Measurements from ENCODE around the gene GAB2. TPM values are rescaled to one million over a fixed set of nuclear protein-coding genes. Genes with fewer than 3 reads are reported as not detected.

Gene GAB2
- total and polyA plus RNA-seq, 10 of the 15 experiments (the other 5 are each of a cell fraction or from before 2014, with no cell fraction given) = 0.69 to 12.6 (median 3.8) TPM

DNA sequence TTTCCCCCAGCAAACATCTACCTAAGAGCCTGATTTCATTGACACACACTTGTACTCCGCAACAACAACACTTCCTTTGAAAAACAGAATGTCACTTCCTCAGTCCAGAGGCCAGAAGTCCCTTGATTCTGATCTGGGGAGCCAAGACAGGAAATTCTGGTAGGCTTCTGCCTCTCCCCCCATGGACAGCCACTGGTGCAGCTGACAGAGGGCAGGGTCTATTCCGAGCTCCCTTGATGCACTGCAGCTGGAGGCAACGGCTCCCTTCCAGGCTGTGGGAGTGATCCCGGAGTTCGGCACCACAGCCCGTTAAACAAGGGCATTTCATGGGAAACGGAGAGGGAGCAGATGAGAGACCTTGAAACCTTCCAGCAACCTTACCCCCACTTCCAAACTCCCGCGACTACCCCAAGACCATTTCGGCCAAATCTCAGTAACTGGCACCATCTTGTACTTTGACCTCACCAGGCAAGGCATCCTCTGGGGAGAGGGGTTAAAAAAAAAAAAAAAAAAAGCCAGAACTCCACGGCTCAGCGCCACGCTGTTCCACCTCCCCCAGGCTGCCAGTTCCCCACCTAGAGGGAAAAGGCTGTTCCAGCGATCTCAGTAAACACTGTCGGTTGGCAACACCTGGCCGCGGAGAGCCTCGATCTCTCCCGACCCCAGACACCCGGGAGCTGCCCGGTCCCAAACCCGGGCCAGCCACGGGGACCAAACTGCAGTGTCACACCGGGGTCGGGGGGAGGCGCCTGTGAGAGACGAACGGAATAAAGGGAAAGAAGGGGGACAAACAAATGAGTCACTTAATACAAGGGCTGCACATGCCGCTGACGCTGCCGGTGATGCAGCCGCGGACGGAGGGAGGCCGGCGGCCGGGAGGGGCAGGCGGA, 1.1 kb downstream of the GAB2 start (continued):
- 0 out of 2 replicates have a peak, but pooled peaks have one; percentile 44 for TF ChIP-seq NKRF (conservative IDR thresholded peaks at IDR 0.05)
- peak; percentile 62; the same call in 1 of the 2 replicates for TF ChIP-seq NBN (IDR thresholded peaks at IDR 0.05)
- peak in 1 of 2 experiments; percentile 32; a peak in 2 of 4 replicates for TF ChIP-seq IKZF2 (IDR thresholded peaks at IDR 0.05)
- 0 out of 2 replicates have a peak, but pooled peaks have one; percentile 34 for TF ChIP-seq STAT1 (conservative IDR thresholded peaks at IDR 0.05)
- TF ChIP-seq POLR2AphosphoS2 (IDR thresholded peaks at IDR 0.05; ENCODE audit: low read depth, low read length) = no peak
- TF ChIP-seq, protein P1, sequence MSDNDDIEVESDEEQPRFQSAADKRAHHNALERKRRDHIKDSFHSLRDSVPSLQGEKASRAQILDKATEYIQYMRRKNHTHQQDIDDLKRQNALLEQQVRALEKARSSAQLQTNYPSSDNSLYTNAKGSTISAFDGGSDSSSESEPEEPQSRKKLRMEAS (IDR thresholded peaks at IDR 0.05; ENCODE audit: low read depth, low read length) = peak; percentile 49; the same call in 1 of the 2 replicates
- no peak for TF ChIP-seq NRF1 (conservative IDR thresholded peaks at IDR 0.05; ENCODE audit: low read depth, low read length)
- no peak for TF ChIP-seq JUND (IDR thresholded peaks at IDR 0.05; ENCODE audit: low read depth, low read length)
- TF ChIP-seq MEF2B (IDR thresholded peaks at IDR 0.05; ENCODE audit: partially characterized antibody, poor library complexity, severe bottlenecking) = peak; percentile 46
- TF ChIP-seq HDAC6 (IDR thresholded peaks at IDR 0.05; ENCODE audit: unreplicated experiment) = no peak
- peak; percentile 57 for TF ChIP-seq RELA (IDR thresholded peaks at IDR 0.05; ENCODE audit: borderline replicate concordance, partially characterized antibody)
- no peak for TF ChIP-seq KAT2A (conservative IDR thresholded peaks at IDR 0.05; ENCODE audit: control insufficient read depth, low read depth, low read length)
- no peak for TF ChIP-seq CUX1 (IDR thresholded peaks at IDR 0.05; ENCODE audit: insufficient replicate concordance, low read depth, low read length)
- peak; percentile 85 to 94 for TF ChIP-seq BHLHE40 (IDR thresholded peaks at IDR 0.05; ENCODE audit: borderline replicate concordance in 1 of 2, low read depth in 2 of 2, low read length in 1 of 2)
- no peak for TF ChIP-seq SMAD5 (IDR thresholded peaks at IDR 0.05; ENCODE audit: low read depth)
- no peak for TF ChIP-seq NFXL1 (IDR thresholded peaks at IDR 0.05; ENCODE audit: borderline replicate concordance)
- peak; percentile 70 for TF ChIP-seq SMC3 (IDR thresholded peaks at IDR 0.05; ENCODE audit: borderline replicate concordance, low read length)
- TF ChIP-seq BRCA1 (IDR thresholded peaks at IDR 0.05; ENCODE audit: low read depth, low read length) = no peak
- TF ChIP-seq POLR2A (IDR thresholded peaks at IDR 0.05; ENCODE audit: low read depth, low read length) = peak; percentile 62; the same call in 1 of the 2 replicates
- no peak for TF ChIP-seq SPI1 (IDR thresholded peaks at IDR 0.05; ENCODE audit: borderline replicate concordance, insufficient read depth, low read depth, low read length)
- TF ChIP-seq GABPA (IDR thresholded peaks at IDR 0.05; ENCODE audit: low read depth) = no peak
- peak; percentile 72 for TF ChIP-seq CREM (IDR thresholded peaks at IDR 0.05; ENCODE audit: low read depth)
